GM18870 (cell line): ENCODE data around the gene COMMD3.

Source experiments
- ATAC-seq: cut with Tn5 transposase; IDR thresholded peaks from one replicate; pipeline ENCODE4 v1.9.1; 2021; ENCODE audit warnings: moderate library complexity; ENCODE audit not compliant: unreplicated experiment

The COMMD3 gene

DNA sequence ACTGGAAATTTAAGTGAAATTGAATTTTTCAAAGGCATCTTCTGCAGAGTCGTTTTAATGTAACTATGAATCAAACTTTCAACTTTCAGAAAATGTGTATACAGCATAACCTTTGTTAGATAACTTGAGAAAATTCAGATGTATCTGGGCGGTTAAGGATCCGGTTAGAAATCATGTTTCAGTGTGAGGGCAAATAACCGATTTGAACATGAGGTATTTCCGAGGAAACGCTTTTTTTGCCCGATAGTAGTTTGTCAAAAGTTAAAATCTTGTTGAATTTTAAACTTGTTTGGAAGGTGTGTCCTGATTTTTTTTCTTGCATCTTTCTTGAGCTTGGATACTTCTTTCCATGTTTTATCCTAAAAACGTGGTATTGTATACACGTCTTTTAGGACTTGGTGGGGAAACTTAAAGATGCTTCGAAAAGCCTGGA is 3.4 kb downstream of the COMMD3 start:
- ATAC-seq = no peak

DNA sequence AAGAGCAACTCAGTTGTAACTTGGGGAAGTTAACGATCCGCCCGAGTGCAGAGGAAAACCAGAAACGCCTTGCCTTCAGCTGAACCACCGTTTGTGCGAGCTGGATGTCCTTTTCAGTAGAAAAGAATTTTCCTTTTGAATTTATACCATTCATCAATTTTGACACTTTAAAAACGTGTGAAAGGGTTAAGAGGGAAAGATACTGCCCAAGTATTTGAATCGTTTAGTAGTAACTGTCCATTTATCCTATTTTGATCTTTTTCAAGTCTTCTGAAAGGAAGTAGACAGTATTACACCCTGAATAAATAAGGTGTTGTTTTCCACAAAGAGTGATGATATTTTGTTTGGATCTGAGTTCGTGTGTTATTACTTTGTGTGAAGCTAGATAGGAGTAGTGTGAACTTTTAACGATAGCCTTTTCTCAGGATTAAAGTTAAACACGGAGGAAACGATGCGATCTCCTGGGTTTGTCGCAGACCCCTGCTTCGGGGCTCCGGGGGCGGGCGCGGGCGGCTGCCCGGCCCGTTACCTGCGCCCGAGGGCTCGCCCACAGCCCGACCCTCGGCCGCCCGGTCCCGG is 3.9 kb downstream of the COMMD3 start:
- no peak for ATAC-seq

DNA sequence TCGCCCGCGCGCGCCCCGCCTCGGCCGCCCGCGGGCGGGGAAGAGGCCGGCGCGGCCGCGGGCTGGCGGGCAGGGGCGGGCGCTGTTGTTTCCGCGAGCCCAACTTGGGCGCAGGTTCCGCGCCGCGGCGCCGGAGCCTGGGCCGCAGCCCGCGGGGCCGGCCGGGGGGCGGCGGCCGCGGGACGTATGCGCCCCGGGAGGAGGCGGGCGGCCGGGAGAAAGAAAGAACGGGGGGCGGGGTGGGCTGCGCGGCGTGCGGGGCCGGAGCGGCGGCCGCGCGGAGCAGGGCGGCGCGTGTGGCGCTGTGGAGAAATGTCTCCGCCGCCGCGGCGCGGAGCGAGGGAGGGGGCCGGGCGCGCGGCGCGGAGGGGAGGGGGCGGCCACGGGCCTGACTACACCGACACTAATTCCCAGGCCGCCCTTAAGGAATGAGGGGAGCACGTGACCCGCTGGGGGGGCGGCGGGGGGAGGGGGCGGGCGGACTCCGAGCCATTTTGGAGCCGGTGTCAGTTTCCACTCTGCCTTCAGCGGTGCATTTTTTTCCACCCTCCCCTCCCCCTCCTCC is 4.5 kb downstream of the COMMD3 start, which contains the start of gene BMI1:
TSS of gene BMI1 (plus strand) at position 509 of the 565 bp plus-strand sequence. CDS start 5,351 bp downstream, outside the sequence.
- ATAC-seq = no peak

DNA sequence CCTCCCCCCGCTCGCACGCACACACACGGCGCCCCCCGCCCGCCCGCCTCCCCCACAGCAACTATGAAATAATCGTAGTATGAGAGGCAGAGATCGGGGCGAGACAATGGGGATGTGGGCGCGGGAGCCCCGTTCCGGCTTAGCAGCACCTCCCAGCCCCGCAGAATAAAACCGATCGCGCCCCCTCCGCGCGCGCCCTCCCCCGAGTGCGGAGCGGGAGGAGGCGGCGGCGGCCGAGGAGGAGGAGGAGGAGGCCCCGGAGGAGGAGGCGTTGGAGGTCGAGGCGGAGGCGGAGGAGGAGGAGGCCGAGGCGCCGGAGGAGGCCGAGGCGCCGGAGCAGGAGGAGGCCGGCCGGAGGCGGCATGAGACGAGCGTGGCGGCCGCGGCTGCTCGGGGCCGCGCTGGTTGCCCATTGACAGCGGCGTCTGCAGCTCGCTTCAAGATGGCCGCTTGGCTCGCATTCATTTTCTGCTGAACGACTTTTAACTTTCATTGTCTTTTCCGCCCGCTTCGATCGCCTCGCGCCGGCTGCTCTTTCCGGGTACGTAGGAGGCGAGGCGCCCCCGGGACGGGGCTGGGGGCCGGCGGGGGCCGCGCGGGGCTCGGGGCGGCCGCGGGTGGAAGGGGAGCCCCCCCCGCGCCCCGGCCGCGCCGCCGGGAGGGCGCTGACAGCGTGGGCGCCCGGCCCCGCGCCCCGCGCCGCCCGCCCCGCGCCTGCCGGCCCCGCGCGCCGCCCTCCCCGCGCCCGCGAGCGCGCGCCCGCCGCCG is 5.2 kb downstream of the COMMD3 start:
- no peak for ATAC-seq

DNA sequence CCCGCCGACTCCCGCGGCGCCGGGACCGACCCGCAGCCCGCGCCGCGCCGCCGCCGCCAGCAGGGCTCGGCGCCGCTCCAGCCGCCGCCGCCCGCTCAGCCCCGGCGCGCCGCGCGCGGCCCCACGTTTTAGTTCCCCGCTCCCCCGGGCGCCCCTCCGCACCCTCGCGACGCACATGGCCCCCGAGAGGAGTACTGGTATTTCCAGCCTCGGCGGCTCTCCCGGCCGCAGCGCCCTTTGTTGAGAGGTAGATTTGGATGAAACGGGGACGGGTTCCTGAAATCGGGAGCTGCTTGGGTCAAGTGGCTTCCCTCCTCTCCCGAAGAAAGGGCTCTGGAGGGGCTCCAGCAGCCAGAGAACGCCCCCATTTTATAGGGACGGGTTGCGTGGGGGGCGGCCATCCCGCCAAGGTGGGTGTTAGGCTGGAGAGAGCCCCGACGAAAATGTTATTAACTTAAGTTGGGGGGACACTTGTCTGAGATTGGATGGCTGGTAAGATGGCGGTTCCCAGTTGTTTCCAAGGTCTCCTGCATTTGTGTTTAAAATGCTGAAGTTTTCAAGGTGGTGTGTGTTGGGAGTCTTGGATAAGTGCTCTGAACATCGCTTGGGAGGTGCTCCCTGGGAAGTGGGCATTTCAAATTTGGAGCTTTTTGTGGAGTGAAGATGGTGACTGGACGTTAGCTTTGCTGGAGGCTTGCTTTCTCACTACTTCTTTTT is 5.9 kb downstream of the COMMD3 start:
- no peak for ATAC-seq

DNA sequence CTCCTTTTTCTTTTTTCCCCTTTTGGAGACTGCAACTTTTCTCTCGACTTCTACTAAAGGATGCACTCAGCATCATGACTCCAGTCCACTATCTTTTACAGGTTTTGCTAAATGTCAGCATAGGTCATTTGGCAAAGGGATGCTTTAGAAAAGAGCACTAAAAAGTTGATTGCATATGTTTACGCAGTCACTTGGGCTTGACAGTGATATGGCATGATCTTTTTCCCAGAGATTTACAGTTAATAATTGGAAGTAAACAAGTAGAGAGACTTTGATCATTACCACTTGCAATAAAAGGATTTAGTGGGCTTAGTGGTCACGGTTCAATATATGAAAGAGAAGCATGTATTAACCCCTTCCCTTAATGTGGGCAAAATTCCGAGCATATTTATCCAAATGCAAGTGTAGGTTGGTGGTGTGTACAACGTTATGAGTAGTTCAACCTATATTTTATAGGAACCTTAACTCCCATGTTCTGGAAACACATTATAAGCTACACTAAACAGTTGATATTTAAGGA is 6.5 kb downstream of the COMMD3 start:
- no peak for ATAC-seq

DNA sequence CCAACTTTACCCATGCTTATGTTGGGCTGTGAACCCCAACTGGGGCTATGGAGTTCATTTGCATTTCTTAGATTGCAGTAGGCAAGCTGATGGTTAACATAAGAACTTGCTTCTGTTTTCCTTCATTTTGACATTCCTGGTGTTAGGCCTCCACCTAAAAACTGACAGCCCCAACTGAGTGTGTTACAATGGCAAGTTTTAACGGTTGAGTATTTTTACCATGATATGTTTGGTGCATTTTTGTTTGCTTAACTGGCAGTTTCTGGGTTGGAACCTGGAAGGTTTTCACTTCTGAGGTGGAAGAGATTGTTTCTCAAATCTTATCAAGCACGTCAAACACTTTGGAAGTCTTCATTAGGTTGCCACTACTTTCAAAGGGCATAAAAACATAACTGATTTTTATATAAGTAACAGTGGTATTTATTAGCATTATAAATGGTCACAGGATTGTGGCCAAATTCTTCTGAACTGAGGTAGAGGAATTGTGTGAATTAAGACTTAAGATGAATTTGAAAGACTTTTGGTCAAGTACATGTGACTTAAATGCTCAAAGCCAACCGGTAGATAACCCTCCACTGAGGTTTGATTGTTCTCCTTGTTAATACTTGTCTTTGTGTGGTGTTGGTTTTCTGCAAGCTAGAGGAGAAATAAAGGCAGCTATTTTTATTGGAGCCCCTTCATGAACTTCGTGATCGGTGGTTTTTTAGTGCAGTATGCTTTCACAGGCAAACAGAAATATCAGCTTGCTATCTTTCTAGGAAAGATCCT is 7.5 kb downstream of the COMMD3 start:
- ATAC-seq = no peak

DNA sequence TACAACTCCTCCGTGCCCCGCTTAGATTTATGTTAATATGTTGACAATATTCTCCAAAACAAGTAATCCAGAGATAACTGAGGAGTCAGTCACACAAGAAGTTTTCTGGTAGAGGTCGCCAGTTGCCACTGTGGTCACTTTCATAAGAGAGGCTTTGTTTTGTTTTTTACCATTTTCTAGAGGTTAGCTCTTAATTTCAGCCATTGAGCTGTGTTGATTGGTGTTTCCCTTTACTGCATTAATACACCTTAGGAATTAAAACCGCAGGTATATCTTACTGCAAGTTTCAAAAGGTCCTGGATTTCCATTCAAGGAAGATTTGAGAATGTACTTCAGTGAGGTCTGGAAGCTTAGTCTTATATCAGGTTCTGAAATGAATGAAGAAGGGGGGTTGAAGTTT is 8.2 kb downstream of the COMMD3 start:
- ATAC-seq = no peak

DNA sequence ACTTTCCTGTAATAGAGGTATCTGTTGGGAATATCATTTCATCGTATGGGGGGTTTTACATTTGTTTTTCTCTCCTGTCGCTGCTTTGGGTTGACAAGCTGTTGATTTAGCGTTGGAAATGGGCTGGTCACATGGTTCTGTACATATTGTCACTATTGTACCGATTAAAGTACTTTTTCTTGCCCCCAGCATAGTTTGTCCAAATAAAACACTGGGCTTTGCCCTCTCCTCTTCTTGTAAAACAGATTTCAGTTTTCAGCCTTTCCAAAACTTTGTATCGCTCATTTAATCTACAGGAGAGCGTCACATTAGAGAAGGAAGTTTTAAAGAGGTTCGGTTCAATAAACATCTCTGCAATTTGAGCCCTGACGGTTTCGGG is 8.7 kb downstream of the COMMD3 start:
- ATAC-seq = no peak

DNA sequence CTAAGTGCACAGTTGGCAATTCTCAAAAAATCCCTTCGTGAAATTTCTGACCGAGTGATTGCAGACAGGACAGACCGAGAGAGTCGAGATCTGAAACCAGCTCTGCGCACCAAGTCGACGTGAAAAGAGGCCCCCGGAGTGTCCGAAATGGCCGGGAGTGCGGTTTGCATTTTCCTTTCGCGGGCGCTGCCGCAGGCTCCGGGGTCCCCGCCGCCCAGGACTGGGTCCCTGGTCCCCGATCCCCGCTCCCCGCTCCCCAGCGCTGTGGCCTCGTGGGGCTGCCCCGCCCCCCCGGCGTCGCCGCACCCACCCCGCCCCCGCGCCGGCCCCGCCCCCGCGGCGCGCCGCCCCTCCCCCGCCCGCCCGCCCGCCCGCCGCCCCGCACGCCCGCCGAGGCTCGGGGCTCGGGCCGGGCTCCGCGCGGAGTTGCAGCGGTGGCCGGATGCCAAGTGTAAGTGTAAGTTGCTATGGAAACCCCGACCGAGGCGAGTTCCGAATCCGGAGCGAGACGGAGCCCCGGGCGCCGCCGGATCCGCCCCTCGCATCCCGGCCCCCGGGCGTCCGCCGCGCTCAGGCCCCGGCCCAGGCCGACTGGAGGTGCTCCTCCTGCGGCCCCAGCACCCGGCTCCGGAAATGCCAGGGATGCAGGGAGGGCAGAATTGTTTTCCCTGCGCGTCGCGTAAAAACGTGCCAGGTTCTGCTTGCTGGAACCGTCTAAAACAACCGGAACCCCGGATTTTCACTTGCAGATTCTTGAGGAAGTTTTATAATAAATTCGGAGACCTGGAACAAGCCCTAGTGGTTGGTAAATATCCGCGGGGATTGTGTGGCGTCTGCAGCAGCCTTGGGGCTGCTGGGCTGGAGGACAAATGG is 9.3 kb downstream of the COMMD3 start:
- peak; percentile 43 for ATAC-seq

DNA sequence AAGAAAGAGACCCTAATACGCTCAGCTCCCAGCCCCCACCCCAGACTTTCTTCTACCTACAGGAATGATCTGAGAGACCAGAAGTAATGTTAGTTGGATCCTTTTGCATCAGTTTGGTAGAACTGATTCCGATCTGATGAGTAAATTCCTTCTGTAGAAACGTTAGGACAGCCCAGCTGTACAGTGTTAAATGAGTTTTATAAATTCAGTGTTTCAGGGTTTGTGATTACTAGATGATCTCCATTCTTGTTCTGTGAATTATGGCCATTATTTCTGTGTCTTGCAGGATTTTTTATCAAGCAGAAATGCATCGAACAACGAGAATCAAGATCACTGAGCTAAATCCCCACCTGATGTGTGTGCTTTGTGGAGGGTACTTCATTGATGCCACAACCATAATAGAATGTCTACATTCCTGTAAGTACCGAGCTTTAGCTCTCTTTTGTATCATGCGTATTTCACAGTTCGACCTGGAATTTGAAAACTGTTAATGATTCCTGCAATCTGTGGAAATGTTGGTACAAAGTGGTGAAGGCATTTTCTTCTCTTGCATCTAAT is 10.0 kb downstream of the COMMD3 start:
- no peak for ATAC-seq

DNA sequence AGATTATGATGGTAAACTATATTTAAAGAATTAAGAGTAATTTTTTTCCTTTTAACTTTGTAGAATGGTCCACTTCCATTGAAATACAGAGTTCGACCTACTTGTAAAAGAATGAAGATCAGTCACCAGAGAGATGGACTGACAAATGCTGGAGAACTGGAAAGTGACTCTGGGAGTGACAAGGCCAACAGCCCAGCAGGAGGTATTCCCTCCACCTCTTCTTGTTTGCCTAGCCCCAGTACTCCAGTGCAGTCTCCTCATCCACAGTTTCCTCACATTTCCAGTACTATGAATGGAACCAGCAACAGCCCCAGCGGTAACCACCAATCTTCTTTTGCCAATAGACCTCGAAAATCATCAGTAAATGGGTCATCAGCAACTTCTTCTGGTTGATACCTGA is 13.0 kb downstream of the COMMD3 start:
- no peak for ATAC-seq

DNA sequence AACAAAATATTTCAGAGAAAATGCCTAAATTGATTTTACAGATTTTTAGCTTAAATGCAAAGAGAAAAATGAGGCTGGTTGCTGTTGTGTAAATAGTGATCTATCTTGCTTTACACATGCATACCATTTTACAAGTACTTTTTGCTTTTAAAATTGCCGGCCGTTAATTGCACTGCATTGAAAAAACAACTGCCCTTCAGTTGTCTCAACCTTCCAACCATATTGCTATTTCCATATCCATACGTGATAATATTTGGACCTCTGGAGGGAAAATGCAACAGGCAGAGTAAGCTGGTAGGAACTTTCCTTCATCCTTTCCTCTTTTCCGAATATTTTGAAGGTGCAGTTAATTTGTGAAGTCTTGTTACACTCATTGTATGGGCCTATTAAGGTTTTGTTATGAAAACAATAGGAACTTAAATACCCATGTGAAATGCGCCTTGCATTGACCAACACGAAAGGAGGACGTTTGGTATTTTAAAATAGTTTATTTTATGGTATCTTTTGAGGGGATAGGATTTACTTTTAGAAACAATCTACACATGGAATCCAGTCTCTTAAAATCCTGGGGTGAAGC is 16.0 kb downstream of the COMMD3 start:
- no peak for ATAC-seq

DNA sequence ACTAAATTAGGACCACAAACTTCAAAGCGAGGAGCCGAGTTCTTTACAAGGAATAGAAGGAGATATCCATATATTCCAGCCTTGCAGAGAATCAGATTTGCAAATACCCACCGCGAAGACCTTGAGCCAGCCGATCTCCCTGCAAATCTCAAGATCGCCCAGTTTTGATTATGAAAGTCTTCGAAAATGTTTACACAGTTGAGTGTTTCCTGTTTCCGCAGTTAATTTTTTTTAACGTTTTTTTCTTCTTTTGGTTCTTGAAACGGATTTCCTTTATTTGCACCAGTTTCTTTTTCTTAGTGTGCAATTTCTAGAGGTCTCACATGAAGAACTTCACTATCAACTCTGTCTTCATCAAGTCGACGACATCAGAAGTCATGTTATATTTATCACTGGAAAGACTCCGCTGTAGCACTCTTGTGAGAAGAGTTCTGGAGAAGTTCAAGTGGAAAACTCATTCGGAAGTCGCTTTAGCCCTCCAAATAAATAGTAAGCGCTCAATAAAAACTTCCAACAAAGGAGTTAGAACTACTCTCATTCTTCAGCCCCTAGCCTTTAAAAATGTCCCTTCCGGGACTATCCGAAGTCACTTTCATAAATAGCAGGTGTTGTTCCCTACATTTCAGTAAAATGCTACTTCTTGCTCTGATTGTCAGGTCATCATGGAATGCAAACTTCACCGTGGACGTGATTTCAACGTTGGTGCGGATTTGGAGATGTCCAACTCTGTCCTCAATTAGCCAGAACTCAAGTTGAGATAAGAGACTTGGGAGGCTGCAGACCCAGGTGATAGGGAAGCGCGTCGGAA is 17.2 kb downstream of the COMMD3 start:
- ATAC-seq = no peak

DNA sequence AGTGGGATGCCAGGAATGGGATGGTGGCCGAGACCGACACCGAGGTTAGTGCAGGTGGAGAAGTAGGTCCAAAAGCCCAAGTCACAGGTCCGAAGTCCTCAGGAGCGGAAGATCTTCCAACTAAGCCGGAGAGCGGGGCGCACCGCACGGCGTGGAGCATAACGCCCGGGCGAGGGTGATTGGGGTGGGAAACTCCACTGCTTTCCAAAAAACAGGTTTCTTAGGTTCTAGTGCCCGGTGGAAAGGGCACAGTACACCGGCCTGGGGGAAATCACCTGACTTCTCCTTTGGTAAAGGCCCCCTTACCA is 17.7 kb downstream of the COMMD3 start:
- ATAC-seq = no peak

DNA sequence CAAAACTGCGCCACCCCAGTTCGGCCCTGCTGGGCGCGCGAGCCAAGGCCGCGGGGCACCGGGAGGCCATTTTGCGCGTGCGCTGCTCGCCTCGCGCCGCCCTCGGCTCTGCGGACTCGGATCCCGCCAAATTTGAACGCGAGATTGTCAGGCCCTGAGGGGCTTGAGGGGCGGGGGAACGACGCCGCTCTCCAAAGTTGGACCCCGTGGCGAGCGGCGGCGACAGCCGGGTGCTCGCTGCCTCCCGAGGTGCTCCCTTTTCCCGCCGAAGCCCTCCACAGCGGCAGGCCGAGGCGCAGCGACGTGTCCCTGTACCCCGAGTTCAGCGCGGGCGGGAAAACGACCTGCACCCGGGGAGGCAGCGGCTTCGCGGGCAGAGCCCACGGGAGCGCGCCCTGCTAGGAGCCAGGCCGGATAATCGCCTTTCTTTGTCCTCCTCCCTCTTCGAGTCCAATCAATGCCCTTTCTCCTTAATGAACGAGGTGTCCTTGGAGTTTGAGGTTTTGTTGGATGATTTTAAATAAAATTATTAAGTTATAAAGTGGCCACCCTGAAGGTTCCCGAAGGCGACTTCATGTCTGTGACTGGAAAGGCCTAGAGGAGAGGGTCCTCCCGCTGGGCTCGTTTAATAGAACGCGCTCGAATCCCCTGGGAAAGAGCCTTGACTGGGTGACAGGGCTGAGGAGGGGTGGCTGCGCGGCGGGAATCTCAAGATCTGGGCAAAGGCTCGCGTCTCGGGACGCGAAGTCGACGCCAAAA is 18.4 kb downstream of the COMMD3 start:
- ATAC-seq = no peak

DNA sequence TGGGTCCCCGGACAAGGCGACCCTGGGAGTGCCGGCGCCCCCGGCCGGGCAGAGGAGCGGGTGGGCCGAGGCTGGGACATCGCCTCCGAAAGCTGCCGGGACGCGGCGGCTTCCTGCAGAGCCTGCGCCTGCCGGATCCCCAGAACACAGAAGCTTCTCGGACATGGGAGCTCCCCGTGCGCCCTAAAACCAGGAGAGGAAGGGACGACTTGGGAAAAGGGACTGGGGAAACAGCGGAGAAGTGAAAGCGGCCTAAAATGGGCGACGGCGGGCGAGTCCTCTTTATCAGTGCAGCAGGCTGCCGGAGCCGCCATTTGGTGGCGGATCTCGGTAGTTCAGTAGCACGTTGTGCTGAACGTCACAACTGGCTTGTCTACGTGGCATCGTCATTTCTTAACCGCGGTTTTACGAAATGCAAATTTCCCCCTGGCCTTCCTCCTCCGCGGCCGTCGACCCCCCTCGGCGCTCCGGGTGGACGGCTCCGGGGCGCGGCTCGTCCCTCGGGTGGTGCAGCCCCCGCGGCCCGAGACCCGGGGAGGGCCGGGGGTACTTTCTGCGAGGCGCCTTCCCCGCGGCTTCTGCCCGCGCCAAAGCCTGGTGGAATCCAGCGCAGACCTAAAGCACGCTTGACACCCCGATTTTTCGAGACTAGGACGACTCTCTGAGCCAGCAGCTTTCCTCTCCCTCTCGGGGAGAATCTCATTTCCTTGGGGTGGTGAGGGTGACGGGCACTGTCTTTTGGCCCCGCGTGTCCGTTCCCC is 19.2 kb downstream of the COMMD3 start:
- ATAC-seq = peak; percentile 41
